Measurements from ENCODE around the gene ATG10.

ATG10 gene

GRCh38 chr5:82274343-82275211 is 302.8 kb downstream of the ATG10 start:
- Histone ChIP-seq H3K4me3 (ENCODE audit: low read depth, low read length) (no peak overlapping the region), H3K4me1 (no peaks in the 10 kb centered on the region), H3K36me3 (peaks cover 45% of the 10 kb centered on the region), H3K27me3 (no peaks in the 10 kb centered on the region), H3K9me3 (no peaks in the 10 kb centered on the region)
- peak; percentile 48 for DNase-seq
- no peak for TF ChIP-seq CTCF (IDR thresholded peaks at IDR 0.05; ENCODE audit: low read depth, low read length)

- H3K36me3 ChIP-seq = peaks cover 45% of the 10 kb centered on the region
- H3K4me1 ChIP-seq = no peaks in the 10 kb centered on the region
- H3K9me3 ChIP-seq = no peaks in the 10 kb centered on the region
- DNase-seq = no peak
- H3K4me3 ChIP-seq (ENCODE audit: low read depth, low read length) = no peak overlapping the region
- TF ChIP-seq CTCF (IDR thresholded peaks at IDR 0.05; ENCODE audit: low read depth, low read length) = no peak
- H3K27me3 ChIP-seq = no peaks in the 10 kb centered on the region
Observed at GRCh38 chr5:82275216-82275664, 303.4 kb downstream of the ATG10 start.

GRCh38 chr5:82276800-82277612 is 305.2 kb downstream of the ATG10 start:
- no peaks in the 10 kb centered on the region for H3K27me3 ChIP-seq
- no peaks in the 10 kb centered on the region for H3K4me1 ChIP-seq
- H3K36me3 ChIP-seq = peaks cover 45% of the 10 kb centered on the region
- no peak for TF ChIP-seq CTCF (IDR thresholded peaks at IDR 0.05; ENCODE audit: low read depth, low read length)
- DNase-seq = no peak
- H3K9me3 ChIP-seq = no peaks in the 10 kb centered on the region
- H3K4me3 ChIP-seq (ENCODE audit: low read depth, low read length) = peak overlapping the region; percentile 98

- H3K4me3 ChIP-seq (ENCODE audit: low read depth, low read length) = peak overlapping the region; percentile 98
- DNase-seq = no peak
- no peak for TF ChIP-seq CTCF (IDR thresholded peaks at IDR 0.05; ENCODE audit: low read depth, low read length)
Observed at GRCh38 chr5:82277613-82277986, 305.8 kb downstream of the ATG10 start.

GRCh38 chr5:82277987-82278710 is 306.3 kb downstream of the ATG10 start, which contains the start of gene RPS23:
Gene RPS23 (minus strand): TSS chr5:82278354. CDS start chr5:82278323, 31 bp downstream.
- Histone ChIP-seq H3K4me1 (no peaks in the 10 kb centered on the region), H3K27me3 (no peaks in the 10 kb centered on the region), H3K9me3 (no peaks in the 10 kb centered on the region), H3K36me3 (peaks cover 41% of the 10 kb centered on the region), H3K4me3 (ENCODE audit: low read depth, low read length) (peak within 1 kb of the TSS; percentile 98)
- peak; percentile 92 for DNase-seq
- no peak for TF ChIP-seq CTCF (IDR thresholded peaks at IDR 0.05; ENCODE audit: low read depth, low read length)

More at GRCh38 chr5:82277613-82277986, 305.8 kb downstream of the ATG10 start:
- Histone ChIP-seq H3K9me3 (no peaks in the 10 kb centered on the region), H3K27me3 (no peaks in the 10 kb centered on the region), H3K4me1 (no peaks in the 10 kb centered on the region), H3K36me3 (peaks cover 45% of the 10 kb centered on the region)

All from BE2C (cell line).